WTC11 (cell line): ENCODE measurements around the gene OSBPL10. TPM values are rescaled to one million over a fixed set of nuclear protein-coding genes. Genes with fewer than 3 reads are reported as not detected.

Experiments used
- ATAC-seq: fragments of 200-7000 bp; cut with Tn5 transposase; 2 replicates; pipeline ENCODE4 v1.10.0; 2021; ENCODE audit warnings: mild to moderate bottlenecking, moderate library complexity
- CTCF ChIA-PET: fragments of 300-600 bp; sonication (Branson Sonifier 250); formaldehyde crosslinking; loops from one replicate; lab custom pipeline; 2021; ENCODE audit warnings: antibody characterized with exemption; lab: Charles Lee
- POLR2A ChIA-PET: fragments of 350-600 bp; sonication (Branson Sonifier 250); formaldehyde crosslinking; loops from one replicate; lab custom pipeline; 2021; ENCODE audit warnings: antibody characterized with exemption; lab: Charles Lee
- DNase-seq: peaks from one replicate; pipeline ENCODE4 v3.0.0; 2021; ENCODE audit warnings: low spot score
- H3K27ac Mint-ChIP-seq: 2 replicates; pipeline ENCODE4 v1.8.0; 2021; ENCODE audit warnings: mixed read lengths
- H3K27me3 Mint-ChIP-seq: 2 replicates; pipeline ENCODE4 v1.8.0; 2021; ENCODE audit warnings: low read depth, mild to moderate bottlenecking, moderate library complexity, mixed read lengths
- H3K36me3 Mint-ChIP-seq: 2 replicates; pipeline ENCODE4 v1.8.0; 2021; ENCODE audit warnings: mixed read lengths
- H3K4me1 Mint-ChIP-seq: 2 replicates; pipeline ENCODE4 v1.8.0; 2022; ENCODE audit warnings: mixed read lengths
- H3K4me3 Mint-ChIP-seq: 2 replicates; pipeline ENCODE4 v1.8.0; 2021; ENCODE audit warnings: mild to moderate bottlenecking, moderate library complexity, mixed read lengths
- H3K9me3 Mint-ChIP-seq: 2 replicates; pipeline ENCODE4 v1.8.0; 2021; ENCODE audit warnings: mixed read lengths
- ATF1 ChIP-seq: sonication (generic); formaldehyde crosslinking; IDR thresholded peaks from 2 replicates; pipeline ENCODE4 v1.8.1; 2023; ENCODE audit warnings: mild to moderate bottlenecking, moderate library complexity, missing genetic modification reagents
- CBFB ChIP-seq: sonication (generic); formaldehyde crosslinking; IDR thresholded peaks from 2 replicates; pipeline ENCODE4 v1.8.1; 2022; ENCODE audit warnings: mild to moderate bottlenecking, low read depth, missing genetic modification reagents
- CTCF ChIP-seq: fragments of 200-600 bp; IDR thresholded peaks from 2 replicates; pipeline ENCODE4 v1.8.0; 2022; ENCODE audit warnings: antibody characterized with exemption
- ETV6 ChIP-seq: sonication (generic); formaldehyde crosslinking; IDR thresholded peaks from 2 replicates; pipeline ENCODE4 v1.8.1; 2022; ENCODE audit warnings: mild to moderate bottlenecking, missing genetic modification reagents
- FOXK1 ChIP-seq: sonication (generic); formaldehyde crosslinking; IDR thresholded peaks from 2 replicates; pipeline ENCODE4 v1.8.0; 2022; ENCODE audit warnings: mild to moderate bottlenecking, moderate library complexity, missing genetic modification reagents
- GRHL2 ChIP-seq: fragments of 250-450 bp; sonication (Bioruptor Pico); IDR thresholded peaks from 2 replicates; pipeline ENCODE4 v1.8.0; 2022; ENCODE audit warnings: mild to moderate bottlenecking, moderate library complexity; ENCODE audit not compliant: insufficient replicate concordance, severe bottlenecking
- GTF2I ChIP-seq: fragments of 250-450 bp; sonication (Bioruptor Pico); conservative IDR thresholded peaks from 2 replicates; pipeline ENCODE4 v1.4.0; 2021; ENCODE audit warnings: mild to moderate bottlenecking
- HMGA2 ChIP-seq: fragments of 250-450 bp; sonication (Bioruptor Pico); IDR thresholded peaks from 2 replicates; pipeline ENCODE4 v1.4.0; 2021; ENCODE audit warnings: mild to moderate bottlenecking, moderate library complexity
- JUN ChIP-seq: sonication (generic); formaldehyde crosslinking; IDR thresholded peaks from 2 replicates; pipeline ENCODE4 v1.8.0; 2023; ENCODE audit warnings: mild to moderate bottlenecking, missing genetic modification reagents
- MAX ChIP-seq: sonication (generic); formaldehyde crosslinking; IDR thresholded peaks from 2 replicates; pipeline ENCODE4 v1.8.0; 2022; ENCODE audit warnings: mild to moderate bottlenecking, missing genetic modification reagents
- MYBL2 ChIP-seq: sonication (generic); formaldehyde crosslinking; IDR thresholded peaks from 2 replicates; pipeline ENCODE4 v1.8.1; 2023; ENCODE audit warnings: mild to moderate bottlenecking, moderate library complexity, missing genetic modification reagents
- NFATC4 ChIP-seq: fragments of 250-450 bp; sonication (Bioruptor Pico); IDR thresholded peaks from 2 replicates; pipeline ENCODE4 v1.9.0; 2021; ENCODE audit warnings: mild to moderate bottlenecking
- NFYB ChIP-seq: sonication (generic); formaldehyde crosslinking; conservative IDR thresholded peaks from 2 replicates; pipeline ENCODE4 v1.8.0; 2022; ENCODE audit warnings: low read depth, missing genetic modification reagents
- NR2C2 ChIP-seq: sonication (generic); formaldehyde crosslinking; IDR thresholded peaks from 2 replicates; pipeline ENCODE4 v1.8.0; 2022; ENCODE audit warnings: mild to moderate bottlenecking, missing genetic modification reagents
- PRDM15 ChIP-seq: sonication (generic); formaldehyde crosslinking; IDR thresholded peaks from 2 replicates; pipeline ENCODE4 v1.8.0; 2022; ENCODE audit warnings: missing genetic modification reagents
- RELA ChIP-seq: sonication (generic); formaldehyde crosslinking; IDR thresholded peaks from 2 replicates; pipeline ENCODE4 v1.8.1; 2022; ENCODE audit warnings: missing genetic modification reagents, mild to moderate bottlenecking, borderline replicate concordance
- RORB ChIP-seq: fragments of 250-450 bp; sonication (Bioruptor Pico); IDR thresholded peaks from 2 replicates; pipeline ENCODE4 v1.9.0; 2021; ENCODE audit warnings: mild to moderate bottlenecking
- TP53 ChIP-seq: sonication (generic); formaldehyde crosslinking; IDR thresholded peaks from 2 replicates; pipeline ENCODE4 v1.8.1; 2023; ENCODE audit warnings: mild to moderate bottlenecking, missing genetic modification reagents
- ZBTB21 ChIP-seq: sonication (generic); formaldehyde crosslinking; IDR thresholded peaks from 2 replicates; pipeline ENCODE4 v1.8.1; 2023; ENCODE audit warnings: mild to moderate bottlenecking, missing genetic modification reagents, borderline replicate concordance
- ZMAT4 ChIP-seq: fragments of 250-450 bp; sonication (Bioruptor Pico); IDR thresholded peaks from 2 replicates; pipeline ENCODE4 v1.9.0; 2021; ENCODE audit warnings: mild to moderate bottlenecking
- ZNF263 ChIP-seq: sonication (generic); formaldehyde crosslinking; IDR thresholded peaks from 2 replicates; pipeline ENCODE4 v1.8.1; 2022; ENCODE audit warnings: low read depth, mild to moderate bottlenecking, moderate library complexity, missing genetic modification reagents
- ZNF317 ChIP-seq: sonication (generic); formaldehyde crosslinking; IDR thresholded peaks from 2 replicates; pipeline ENCODE4 v1.8.1; 2023; ENCODE audit warnings: low read depth, mild to moderate bottlenecking, moderate library complexity, missing genetic modification reagents, borderline replicate concordance
- ZSCAN18 ChIP-seq: fragments of 250-450 bp; sonication (Bioruptor Pico); IDR thresholded peaks from 2 replicates; pipeline ENCODE4 v2.1.2; 2022; ENCODE audit warnings: mild to moderate bottlenecking, moderate library complexity
- total RNA-seq: library from RNA; stranded (reverse); gene quantifications from 3 replicates; pipeline ENCODE4 v1.2.3, GENCODE V29; 2021

The OSBPL10 gene
- total RNA-seq, 1 experiment from 2014 or later = 84.1 TPM

- Mint-ChIP-seq H3K27me3 (no peaks in the 10 kb centered on the region), H3K4me1 (peaks cover 12% of the 10 kb centered on the region), H3K9me3 (no peaks in the 10 kb centered on the region), H3K27ac (peak overlapping the region; percentile 60), H3K4me3 (no peak overlapping the region), H3K36me3 (peaks cover 15% of the 10 kb centered on the region)
- TF ChIP-seq ZMAT4 (CRISPR knock-in tag) (no peak), RORB (CRISPR knock-in tag) (no peak), CTCF (no peak), ZBTB21 (CRISPR knock-in tag) (no peak), HMGA2 (CRISPR knock-in tag) (no peak), JUN (CRISPR knock-in tag) (no peak)
- ATAC-seq (no peak), DNase-seq (no peak)
- ChIA-PET POLR2A (no interaction called here), CTCF (no interaction called here)
Measured at GRCh38 chr3:31858439-31858838, 122.6 kb downstream of the OSBPL10 start.

GRCh38 chr3:31853580-31853979, 127.5 kb downstream of the OSBPL10 start:
- Mint-ChIP-seq H3K9me3 (no peaks in the 10 kb centered on the region), H3K27ac (no peak overlapping the region), H3K36me3 (no peaks in the 10 kb centered on the region), H3K27me3 (no peaks in the 10 kb centered on the region), H3K4me1 (peaks cover 41% of the 10 kb centered on the region), H3K4me3 (no peak overlapping the region)
- DNase-seq (no peak), ATAC-seq (no peak)
- POLR2A ChIA-PET = no interaction called here
- TF ChIP-seq ETV6 (no peak), NR2C2 (CRISPR knock-in tag) (no peak), ATF1 (CRISPR knock-in tag) (no peak), MYBL2 (CRISPR knock-in tag) (no peak), GRHL2 (no peak), GTF2I (CRISPR knock-in tag) (no peak), CBFB (no peak), NFYB (CRISPR knock-in tag) (no peak), ZNF317 (CRISPR knock-in tag) (no peak), MAX (no peak), ZNF263 (CRISPR knock-in tag) (no peak)
- CTCF ChIA-PET = no interaction called here

GRCh38 chr3:31851278-31851677, 129.8 kb downstream of the OSBPL10 start:
- ATAC-seq = peak; percentile 27; the same call in 1 of the 2 replicates
- CTCF ChIA-PET = interaction anchor here (1.4 kb wide), 1 partner anchor 127 kb away, joined by 3 read pairs; no protein-coding TSS in a partner anchor
- Mint-ChIP-seq H3K4me1 (peaks cover 48% of the 10 kb centered on the region), H3K9me3 (no peaks in the 10 kb centered on the region), H3K27ac (no peak overlapping the region), H3K36me3 (peaks cover 3% of the 10 kb centered on the region; the same call in 1 of the 2 replicates), H3K4me3 (no peak overlapping the region), H3K27me3 (no peaks in the 10 kb centered on the region)
- POLR2A ChIA-PET = no interaction called here
- DNase-seq = no peak
- TF ChIP-seq CTCF (no peak), ZSCAN18 (CRISPR knock-in tag) (no peak), NFATC4 (CRISPR knock-in tag) (no peak), RELA (CRISPR knock-in tag) (no peak), TP53 (CRISPR knock-in tag) (no peak), FOXK1 (no peak), PRDM15 (no peak)
